Stimulated activated naive CD8-positive, alpha-beta T cell treated with anti-CD3 and anti-CD28 coated beads, Interleukin-15, amount 100 ng/mL, for 72 hours (primary cell): ENCODE results near the gene IGLL1.
"Not testable (repeated sequence)": the region's sequence is repeated elsewhere in the genome, so short reads cannot be mapped to it uniquely, and the experiment has no call there.

ENCODE experiments used
- ATAC-seq: fragments of 150-1000 bp; cut with Tn5 transposase; 2 replicates; pipeline ENCODE4 v1.10.0; 2021; ENCODE audit warnings: mild to moderate bottlenecking, moderate library complexity
- DNase-seq, 2 donors: peaks; one replicate each; pipeline ENCODE4 v3.0.0; 2021 to 2022
- H3K27ac Mint-ChIP-seq, 2 donors: one replicate each; pipeline ENCODE4 v1.8.0; 2022; ENCODE audit warnings: mild to moderate bottlenecking in 2 of 2, mixed read lengths in 2 of 2, moderate library complexity in 2 of 2
- H3K27me3 Mint-ChIP-seq: one replicate; pipeline ENCODE4 v1.8.0; 2022; ENCODE audit warnings: mixed read lengths
- H3K4me1 Mint-ChIP-seq: one replicate; pipeline ENCODE4 v1.8.0; 2022; ENCODE audit warnings: mild to moderate bottlenecking, mixed read lengths
- H3K4me3 Mint-ChIP-seq, 2 donors: one replicate each; pipeline ENCODE4 v1.8.0; 2022; ENCODE audit warnings: mild to moderate bottlenecking in 2 of 2, mixed read lengths in 2 of 2, moderate library complexity in 1 of 2
- H3K9me3 Mint-ChIP-seq, 2 donors: one replicate each; pipeline ENCODE4 v1.8.0; 2022; ENCODE audit warnings: mixed read lengths in 2 of 2

Gene IGLL1

GRCh38 chr22:23579870-23580575 is at the start of gene IGLL1:
Gene IGLL1, minus strand, starts transcription at chr22:23580290. Its CDS starts 100 bp downstream, at chr22:23580190.
- Mint-ChIP-seq H3K27ac (no peak within 1 kb of the TSS), H3K4me3 (no peak within 1 kb of the TSS), H3K9me3 (no peaks in the 10 kb centered on the region), H3K4me1 (peaks cover 11% of the 10 kb centered on the region), H3K27me3 (peaks cover 95% of the 10 kb centered on the region)
- no peak for DNase-seq
- no peak for ATAC-seq

- not testable (repeated sequence) for ATAC-seq, H3K4me1 Mint-ChIP-seq, H3K4me3 Mint-ChIP-seq, H3K27me3 Mint-ChIP-seq, H3K9me3 Mint-ChIP-seq, DNase-seq
- peak overlapping the region in 1 of 2 donors; percentile 50 for H3K27ac Mint-ChIP-seq
These were observed 48.1 kb upstream of the IGLL1 start for GRCh38 chr22:23628056-23628743.

DNA sequence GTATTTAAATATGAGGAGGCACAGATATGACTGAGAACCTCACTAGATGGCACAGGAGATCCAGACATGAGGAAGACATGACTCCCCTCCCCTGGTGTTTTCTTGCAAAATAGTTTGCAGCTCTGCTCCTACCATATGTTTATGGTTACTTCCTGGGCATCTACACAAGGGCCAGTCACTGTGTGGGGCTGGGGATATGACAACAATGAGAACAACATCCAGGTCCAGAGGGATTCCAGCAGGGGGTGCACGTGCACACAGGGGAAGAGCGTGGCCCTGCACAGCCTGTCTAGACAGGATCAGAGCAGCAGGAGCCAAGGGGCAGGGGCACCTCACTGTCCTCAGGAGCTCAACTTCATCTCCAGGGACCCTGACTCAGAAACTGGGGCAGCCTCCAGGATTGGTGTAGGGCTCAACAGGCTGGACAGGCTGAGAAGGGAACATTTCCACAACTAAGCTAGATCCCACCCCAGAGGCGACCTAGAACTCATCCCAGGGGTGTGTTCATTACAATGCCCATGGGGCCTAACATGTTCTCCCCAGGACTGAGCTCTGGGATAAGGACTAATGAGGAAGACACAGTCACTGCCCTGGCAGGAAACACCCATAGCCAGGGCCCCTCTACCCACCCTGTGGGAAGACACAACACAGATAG is 47.4 kb upstream of the IGLL1 start:
- not testable (repeated sequence) for H3K4me3 Mint-ChIP-seq, H3K4me1 Mint-ChIP-seq, H3K9me3 Mint-ChIP-seq, H3K27me3 Mint-ChIP-seq
- ATAC-seq (peak; percentile 96), DNase-seq (peak; percentile 39 to 54)
- peak overlapping the region; percentile 38 to 45 for H3K27ac Mint-ChIP-seq

DNA sequence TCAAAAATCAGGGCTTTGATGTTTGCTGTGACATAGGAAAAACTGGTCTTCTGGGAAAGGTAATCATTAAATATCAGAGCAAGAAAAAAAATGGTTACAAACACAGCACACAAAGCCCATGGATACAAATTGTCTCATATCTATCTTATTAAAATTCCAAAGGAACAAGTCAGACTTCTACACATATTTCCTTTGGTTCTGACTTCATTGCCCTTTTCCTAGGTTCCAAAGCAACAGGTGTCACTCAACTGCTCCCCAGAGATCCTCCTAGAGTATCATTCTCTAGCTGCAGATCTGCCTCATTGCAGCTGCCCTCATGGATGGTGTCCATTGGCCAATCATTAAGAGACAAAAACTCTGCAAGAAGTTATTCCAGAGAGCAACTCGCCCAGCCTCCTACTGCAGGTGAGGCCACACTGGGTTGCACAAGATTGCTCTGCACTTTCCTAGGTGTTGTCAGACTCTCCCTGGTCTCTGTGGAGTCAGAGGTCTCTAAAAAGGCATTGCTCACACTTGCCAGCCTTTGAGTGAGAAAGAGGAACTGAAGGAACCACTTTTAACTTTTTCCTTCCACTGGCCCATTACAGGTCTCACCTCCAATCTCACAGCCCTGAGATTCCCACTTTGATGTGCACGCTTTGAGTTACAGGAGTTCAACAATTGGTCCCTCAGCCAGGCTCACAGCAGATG is 46.3 kb upstream of the IGLL1 start:
- H3K4me1 Mint-ChIP-seq, result no peaks in the 10 kb centered on the region
- ATAC-seq, result no peak

GRCh38 chr22:23622634-23623033 is 42.5 kb upstream of the IGLL1 start:
- no peaks in the 10 kb centered on the region for H3K27me3 Mint-ChIP-seq
- no peak for ATAC-seq
- no peaks in the 10 kb centered on the region for H3K9me3 Mint-ChIP-seq
- no peak overlapping the region for H3K4me3 Mint-ChIP-seq
- DNase-seq, result no peak
- H3K27ac Mint-ChIP-seq, result no peak overlapping the region
- no peaks in the 10 kb centered on the region for H3K4me1 Mint-ChIP-seq

More for the DNA sequence above, 46.3 kb upstream of the IGLL1 start:
- Mint-ChIP-seq H3K4me3 (no peak overlapping the region), H3K9me3 (no peaks in the 10 kb centered on the region), H3K27me3 (no peaks in the 10 kb centered on the region), H3K27ac (no peak overlapping the region)
- DNase-seq, result no peak

- not testable (repeated sequence) for H3K27ac Mint-ChIP-seq, H3K4me3 Mint-ChIP-seq, H3K27me3 Mint-ChIP-seq, ATAC-seq, DNase-seq, H3K9me3 Mint-ChIP-seq, H3K4me1 Mint-ChIP-seq
These were observed 41.8 kb upstream of the IGLL1 start for GRCh38 chr22:23621916-23622315.

DNA sequence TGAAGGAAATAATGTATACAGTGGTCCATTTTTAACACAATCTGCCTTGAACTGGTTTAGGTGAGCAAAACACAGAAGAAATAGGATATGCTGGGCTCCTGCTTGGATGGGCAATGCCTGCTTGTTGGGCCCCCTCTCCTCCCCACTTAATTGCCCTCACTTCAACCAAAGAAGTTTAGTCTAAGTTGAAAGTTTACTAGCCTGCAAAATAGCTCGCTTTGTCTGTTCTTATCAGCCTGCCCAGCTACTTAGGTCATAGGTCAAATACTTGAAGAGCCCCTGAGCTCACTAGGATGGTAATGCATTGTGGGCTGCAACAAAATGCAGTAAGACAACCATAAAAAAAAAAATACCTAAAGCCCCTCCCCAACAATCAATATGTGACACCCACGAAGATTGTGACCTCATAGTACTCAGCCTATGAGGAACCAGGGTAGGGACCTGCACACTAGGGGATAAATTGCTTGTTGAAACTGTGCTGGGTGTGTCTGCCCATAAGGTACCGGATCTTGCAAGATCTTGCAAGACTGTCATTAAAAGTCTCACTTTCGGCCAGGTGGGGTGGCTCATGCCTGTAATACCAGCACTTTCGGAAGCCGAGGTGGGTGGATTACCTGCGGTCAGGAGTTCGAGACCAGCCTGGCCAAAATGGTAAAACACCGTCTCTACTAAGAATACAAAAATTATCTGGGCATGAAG is 41.1 kb upstream of the IGLL1 start:
- no peak for ATAC-seq
- no peaks in the 10 kb centered on the region for H3K4me1 Mint-ChIP-seq

GRCh38 chr22:23613193-23613972 is 33.3 kb upstream of the IGLL1 start:
- Mint-ChIP-seq H3K4me3 (no peak overlapping the region), H3K9me3 (no peaks in the 10 kb centered on the region), H3K27me3 (no peaks in the 10 kb centered on the region), H3K4me1 (peaks cover 16% of the 10 kb centered on the region), H3K27ac (peak overlapping the region in 1 of 2 donors; percentile 35)
- DNase-seq, result no peak
- ATAC-seq, result no peak

More for the DNA sequence above, 41.1 kb upstream of the IGLL1 start:
- Mint-ChIP-seq H3K4me3 (no peak overlapping the region), H3K27me3 (no peaks in the 10 kb centered on the region), H3K27ac (no peak overlapping the region), H3K9me3 (no peaks in the 10 kb centered on the region)
- no peak for DNase-seq

DNA sequence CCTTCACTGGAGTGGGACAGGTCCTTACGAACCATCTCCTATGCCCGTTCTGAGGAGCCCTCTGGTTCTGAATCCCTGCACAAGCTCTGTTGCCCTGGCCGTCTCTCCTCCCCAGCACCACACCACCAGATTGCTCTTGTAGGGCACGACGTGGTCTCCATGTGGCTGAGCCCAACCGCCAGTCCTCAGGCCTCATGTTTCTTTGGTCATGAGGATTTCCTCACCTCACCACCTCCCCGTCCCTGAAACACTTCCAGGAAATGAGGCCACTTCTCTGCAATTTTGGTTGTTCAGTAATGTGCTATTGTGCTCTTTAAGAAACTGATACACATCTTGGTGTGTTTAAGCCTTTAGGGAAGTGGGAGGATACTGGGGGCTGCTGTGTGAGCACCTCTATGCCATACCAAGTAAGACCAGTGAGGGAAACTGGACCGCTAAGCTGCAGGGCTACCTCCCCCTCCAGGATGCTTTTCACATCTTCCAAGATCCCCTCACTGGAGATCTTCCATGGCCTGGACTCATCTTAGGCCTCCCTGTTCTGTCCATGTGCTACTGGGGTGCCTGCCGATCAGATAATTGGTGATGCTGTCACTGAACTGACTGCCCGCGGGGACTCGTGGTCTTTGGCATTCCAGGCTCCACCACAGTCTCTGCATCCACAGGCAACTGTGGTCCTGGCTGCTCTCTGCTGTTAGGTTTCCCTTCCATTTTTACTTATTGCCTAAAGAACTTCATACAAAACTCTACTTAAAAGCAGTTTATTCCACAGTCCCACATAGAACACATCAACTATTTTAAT is 30.1 kb upstream of the IGLL1 start:
- DNase-seq (no peak), ATAC-seq (peak; percentile 35)
- no peak overlapping the region for H3K4me3 Mint-ChIP-seq
- H3K27me3 Mint-ChIP-seq, result no peaks in the 10 kb centered on the region
- peaks cover 16% of the 10 kb centered on the region for H3K4me1 Mint-ChIP-seq
- H3K27ac Mint-ChIP-seq, result peak overlapping the region; percentile 9 to 92
- no peaks in the 10 kb centered on the region for H3K9me3 Mint-ChIP-seq

DNA sequence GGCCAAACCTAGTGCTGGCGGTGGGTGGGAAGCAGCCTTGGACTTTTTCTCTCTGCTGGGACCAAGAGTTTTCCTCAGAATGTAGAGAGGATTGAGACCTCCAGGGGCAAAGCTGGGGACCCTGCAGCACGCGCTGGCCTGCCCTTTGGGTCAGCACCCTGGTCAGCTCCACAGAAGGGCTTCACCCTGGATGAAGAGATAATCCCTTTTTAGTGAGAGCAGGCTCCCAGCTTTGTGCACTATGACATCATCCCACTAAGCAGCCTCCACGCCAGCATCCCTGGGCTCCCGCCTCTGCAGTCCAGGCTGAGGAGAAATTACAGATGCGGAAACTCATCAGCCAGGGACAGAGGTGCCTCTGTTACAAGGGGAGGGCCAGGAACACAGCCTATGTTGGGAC is 28.5 kb upstream of the IGLL1 start:
- Mint-ChIP-seq H3K27ac (no peak overlapping the region), H3K9me3 (no peaks in the 10 kb centered on the region), H3K4me3 (no peak overlapping the region), H3K4me1 (peaks cover 16% of the 10 kb centered on the region), H3K27me3 (no peaks in the 10 kb centered on the region)
- ATAC-seq (no peak), DNase-seq (no peak)

DNA sequence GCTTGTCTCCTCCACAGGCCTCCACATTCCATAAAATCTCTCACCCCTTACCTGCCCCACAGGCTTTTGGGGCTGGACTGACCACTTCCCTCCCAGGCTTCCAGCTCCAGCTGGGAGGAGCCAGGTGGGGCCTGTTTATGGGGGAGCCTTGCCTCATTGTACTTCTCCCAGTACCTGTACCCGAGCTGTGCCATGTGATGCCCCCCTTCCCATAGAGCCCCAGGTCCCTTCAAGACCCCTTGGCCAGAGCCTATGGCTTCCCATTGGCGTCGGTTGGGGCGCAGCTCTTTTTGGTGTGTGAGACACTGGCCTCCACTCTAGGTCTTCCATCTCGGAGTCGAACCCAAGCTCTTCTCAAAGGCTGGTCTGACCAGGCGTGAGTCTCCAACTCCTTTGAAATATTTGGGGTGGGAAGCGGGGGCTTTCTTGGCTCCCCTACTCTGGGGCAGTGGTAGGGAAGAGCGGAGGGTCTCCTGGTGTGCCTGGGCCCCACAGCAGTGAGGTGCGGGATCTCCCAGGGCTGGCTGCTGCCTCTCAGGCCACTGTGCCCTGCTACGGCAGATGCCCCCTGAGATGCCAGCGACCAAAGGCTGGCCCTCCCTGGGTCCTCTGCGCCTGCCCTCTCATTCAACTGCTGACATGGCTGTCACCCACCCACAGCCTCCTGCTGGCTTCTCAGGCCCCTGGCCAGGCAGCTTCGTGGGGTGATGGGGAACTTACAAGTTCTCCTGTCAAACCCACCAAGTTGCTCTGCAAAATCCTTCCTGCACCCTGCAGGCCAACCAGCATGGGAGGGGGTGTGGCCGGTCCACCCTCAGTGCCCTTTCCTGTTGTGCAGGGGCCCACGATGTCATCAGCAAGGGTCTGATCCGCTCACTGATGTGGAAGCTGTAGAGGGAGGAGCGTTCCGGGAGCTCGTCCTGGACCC is 26.4 kb upstream of the IGLL1 start:
- no peak overlapping the region for H3K27ac Mint-ChIP-seq
- H3K27me3 Mint-ChIP-seq, result no peaks in the 10 kb centered on the region
- no peak for DNase-seq
- ATAC-seq, result no peak
- H3K4me1 Mint-ChIP-seq, result peaks cover 16% of the 10 kb centered on the region
- no peaks in the 10 kb centered on the region for H3K9me3 Mint-ChIP-seq
- no peak overlapping the region for H3K4me3 Mint-ChIP-seq

GRCh38 chr22:23604939-23605712 is 25.0 kb upstream of the IGLL1 start:
- Mint-ChIP-seq H3K9me3 (no peaks in the 10 kb centered on the region), H3K27me3 (no peaks in the 10 kb centered on the region), H3K27ac (no peak overlapping the region), H3K4me1 (peaks cover 7% of the 10 kb centered on the region), H3K4me3 (no peak overlapping the region)
- no peak for ATAC-seq
- no peak for DNase-seq
